HCT116 (cell line): ENCODE results near the gene PKP3.

Source experiments
- EZH2 ChIP-seq: fragments of 200-600 bp; sonication (generic); IDR thresholded peaks from 2 replicates; pipeline ENCODE4 v1.6.1; 2017; ENCODE audit warnings: antibody characterized with exemption, mixed run types
- EZH2phosphoT487 ChIP-seq: fragments of 200-600 bp; IDR thresholded peaks from 2 replicates; pipeline ENCODE4 v1.6.1; 2018; ENCODE audit warnings: antibody characterized with exemption, borderline replicate concordance
- POLR2A ChIP-seq: IDR thresholded peaks from 2 replicates; pipeline ENCODE4 v1.7.0; 2011; ENCODE audit warnings: borderline replicate concordance; ENCODE audit not compliant: insufficient read depth, insufficient read length; ENCODE audit errors: extremely low read depth
- ZFX ChIP-seq: fragments of 450-650 bp; IDR thresholded peaks from 2 replicates; pipeline ENCODE4 v1.6.1; 2017
- ZNF274 ChIP-seq: fragments of 200-500 bp; sonication (Bioruptor generic); IDR thresholded peaks from 2 replicates; pipeline ENCODE4 v1.6.1; 2014; ENCODE audit warnings: mild to moderate bottlenecking, low read depth, low read length, inconsistent platforms
- TF ChIP-seq, protein P1 (sequence below), 3 experiments: fragments of 200-600 bp in 1 of 3; sonication (generic) in 1 of 3; IDR thresholded peaks in 2 of 3; conservative IDR thresholded peaks in 1 of 3; 2 replicates each; pipeline ENCODE4 v1.5.1; 2012 to 2017; ENCODE audit warnings: low read depth in 2 of 3, low read length in 2 of 3, antibody characterized with exemption in 1 of 3, borderline replicate concordance in 1 of 3, control low read depth in 1 of 3, mild to moderate bottlenecking in 1 of 3, mixed read lengths in 1 of 3, mixed run types in 1 of 3, moderate library complexity in 1 of 3; ENCODE audit not compliant: insufficient read depth in 1 of 3
- TF ChIP-seq, protein P2 (sequence below): IDR thresholded peaks from 2 replicates; pipeline ENCODE4 v1.6.1; 2012

GRCh38 chr11:407651-408123, 13.7 kb downstream of the PKP3 start:
- TF ChIP-seq, protein P1, sequence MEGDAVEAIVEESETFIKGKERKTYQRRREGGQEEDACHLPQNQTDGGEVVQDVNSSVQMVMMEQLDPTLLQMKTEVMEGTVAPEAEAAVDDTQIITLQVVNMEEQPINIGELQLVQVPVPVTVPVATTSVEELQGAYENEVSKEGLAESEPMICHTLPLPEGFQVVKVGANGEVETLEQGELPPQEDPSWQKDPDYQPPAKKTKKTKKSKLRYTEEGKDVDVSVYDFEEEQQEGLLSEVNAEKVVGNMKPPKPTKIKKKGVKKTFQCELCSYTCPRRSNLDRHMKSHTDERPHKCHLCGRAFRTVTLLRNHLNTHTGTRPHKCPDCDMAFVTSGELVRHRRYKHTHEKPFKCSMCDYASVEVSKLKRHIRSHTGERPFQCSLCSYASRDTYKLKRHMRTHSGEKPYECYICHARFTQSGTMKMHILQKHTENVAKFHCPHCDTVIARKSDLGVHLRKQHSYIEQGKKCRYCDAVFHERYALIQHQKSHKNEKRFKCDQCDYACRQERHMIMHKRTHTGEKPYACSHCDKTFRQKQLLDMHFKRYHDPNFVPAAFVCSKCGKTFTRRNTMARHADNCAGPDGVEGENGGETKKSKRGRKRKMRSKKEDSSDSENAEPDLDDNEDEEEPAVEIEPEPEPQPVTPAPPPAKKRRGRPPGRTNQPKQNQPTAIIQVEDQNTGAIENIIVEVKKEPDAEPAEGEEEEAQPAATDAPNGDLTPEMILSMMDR (IDR thresholded peaks at IDR 0.05 in 2 of 3, conservative IDR thresholded peaks at IDR 0.05 in 1 of 3; ENCODE audit: borderline replicate concordance in 1 of 3, insufficient read depth in 1 of 3, low read depth in 2 of 3, low read length in 2 of 3): no peak
- TF ChIP-seq ZFX: no peak
- TF ChIP-seq, protein P2, sequence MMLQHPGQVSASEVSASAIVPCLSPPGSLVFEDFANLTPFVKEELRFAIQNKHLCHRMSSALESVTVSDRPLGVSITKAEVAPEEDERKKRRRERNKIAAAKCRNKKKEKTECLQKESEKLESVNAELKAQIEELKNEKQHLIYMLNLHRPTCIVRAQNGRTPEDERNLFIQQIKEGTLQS: no peak
- TF ChIP-seq POLR2A: no peak
- TF ChIP-seq EZH2: no peak
- TF ChIP-seq EZH2phosphoT487: no peak
- no peak for TF ChIP-seq ZNF274
